Measurements from ENCODE around the gene DCAKD. TPM values are rescaled to one million over a fixed set of nuclear protein-coding genes. Genes with fewer than 3 reads are reported as not detected.

DCAKD gene
- total and polyA plus RNA-seq, 2 experiments from 2014 or later, result 29.9 to 47.4 TPM

- Histone ChIP-seq H3K4me3 (no peak overlapping the region), H3K27ac (no peak overlapping the region), H3K9me3 (ENCODE audit: low read depth) (no peaks in the 10 kb centered on the region), H3K27me3 (peaks cover 4% of the 10 kb centered on the region), H3K36me3 (replicated peaks; ENCODE audit: insufficient read depth, low read depth) (no peaks in the 10 kb centered on the region), H3K9me2 (replicated peaks; ENCODE audit: insufficient read depth) (no peaks in the 10 kb centered on the region), H3K4me2 (no peak overlapping the region), H3K4me1 (ENCODE audit: insufficient read depth) (peaks cover 12% of the 10 kb centered on the region), H4K20me1 (ENCODE audit: insufficient read depth, poor library complexity, severe bottlenecking) (no peaks in the 10 kb centered on the region), H3K79me2 (no peaks in the 10 kb centered on the region), H2AFZ (no peak overlapping the region)
- TF ChIP-seq EZH2phosphoT487 (IDR thresholded peaks at IDR 0.05; ENCODE audit: low read depth, severe bottlenecking, unreplicated experiment) (no peak), EZH2 (IDR thresholded peaks at IDR 0.05; ENCODE audit: borderline replicate concordance) (no peak), CTCF (IDR thresholded peaks at IDR 0.05; ENCODE audit: poor library complexity) (no peak)
- no peak for DNase-seq (ENCODE audit: low spot score)
- WGBS (ENCODE audit: low lambda C conversion rate, missing lambda C conversion rate), result 69% methylated on average over 7 of the region's 11 CpGs
Observed at GRCh38 chr17:44995436-44996001, 55.9 kb downstream of the DCAKD start.

GRCh38 chr17:44992242-44992939 lies 59.0 kb downstream of the DCAKD start:
- DNase-seq (ENCODE audit: low spot score), result no peak
- Histone ChIP-seq H3K4me3 (no peak overlapping the region), H3K9me3 (ENCODE audit: low read depth) (no peaks in the 10 kb centered on the region), H4K20me1 (ENCODE audit: insufficient read depth, poor library complexity, severe bottlenecking) (no peaks in the 10 kb centered on the region), H3K27me3 (peaks cover 4% of the 10 kb centered on the region), H3K27ac (no peak overlapping the region), H3K79me2 (no peaks in the 10 kb centered on the region), H3K36me3 (replicated peaks; ENCODE audit: insufficient read depth, low read depth) (no peaks in the 10 kb centered on the region), H3K4me2 (no peak overlapping the region), H2AFZ (no peak overlapping the region), H3K4me1 (ENCODE audit: insufficient read depth) (peaks cover 8% of the 10 kb centered on the region), H3K9me2 (replicated peaks; ENCODE audit: insufficient read depth) (no peaks in the 10 kb centered on the region)
- 75% methylated on average over 5 of the region's 5 CpGs for WGBS (ENCODE audit: low lambda C conversion rate, missing lambda C conversion rate)
- TF ChIP-seq EZH2 (IDR thresholded peaks at IDR 0.05; ENCODE audit: borderline replicate concordance), result no peak
- TF ChIP-seq CTCF (IDR thresholded peaks at IDR 0.05; ENCODE audit: poor library complexity), result no peak
- TF ChIP-seq EZH2phosphoT487 (IDR thresholded peaks at IDR 0.05; ENCODE audit: low read depth, severe bottlenecking, unreplicated experiment), result no peak

GRCh38 chr17:44990994-44991393 lies 60.4 kb downstream of the DCAKD start:
- H3K27me3 ChIP-seq, result peaks cover 15% of the 10 kb centered on the region
- H3K27ac ChIP-seq, result no peak overlapping the region
- no peak for DNase-seq (ENCODE audit: low spot score)
- H3K79me2 ChIP-seq, result no peaks in the 10 kb centered on the region
- H3K4me1 ChIP-seq (ENCODE audit: insufficient read depth), result peaks cover 9% of the 10 kb centered on the region
- TF ChIP-seq EZH2 (IDR thresholded peaks at IDR 0.05; ENCODE audit: borderline replicate concordance) (no peak), EZH2phosphoT487 (IDR thresholded peaks at IDR 0.05; ENCODE audit: low read depth, severe bottlenecking, unreplicated experiment) (no peak), CTCF (IDR thresholded peaks at IDR 0.05; ENCODE audit: poor library complexity) (no peak)
- no peaks in the 10 kb centered on the region for H3K9me2 ChIP-seq (replicated peaks; ENCODE audit: insufficient read depth)
- H2AFZ ChIP-seq, result no peak overlapping the region
- H3K9me3 ChIP-seq (ENCODE audit: low read depth), result no peaks in the 10 kb centered on the region
- H4K20me1 ChIP-seq (ENCODE audit: insufficient read depth, poor library complexity, severe bottlenecking), result no peaks in the 10 kb centered on the region
- WGBS (ENCODE audit: low lambda C conversion rate, missing lambda C conversion rate), result 76% methylated on average over 10 of the region's 10 CpGs
- no peak overlapping the region for H3K4me2 ChIP-seq
- H3K4me3 ChIP-seq, result no peak overlapping the region
- no peaks in the 10 kb centered on the region for H3K36me3 ChIP-seq (replicated peaks; ENCODE audit: insufficient read depth, low read depth)
